IMR-90 (cell line): ENCODE data around the gene SNRPD2.

ENCODE experiments used
- CHD1 ChIP-seq: IDR thresholded peaks from 2 replicates; pipeline ENCODE4 v1.6.1; 2012; ENCODE audit warnings: low read depth, low read length, improper control_type of control experiment
- MAFK ChIP-seq: IDR thresholded peaks from 2 replicates; pipeline ENCODE4 v1.6.1; 2012; ENCODE audit warnings: low read depth, low read length, improper control_type of control experiment
- MAZ ChIP-seq: IDR thresholded peaks from 2 replicates; pipeline ENCODE4 v1.6.1; 2012; ENCODE audit warnings: low read depth, mild to moderate bottlenecking, low read length, improper control_type of control experiment, moderate library complexity, borderline replicate concordance
- MXI1 ChIP-seq: IDR thresholded peaks from 2 replicates; pipeline ENCODE4 v1.6.1; 2012; ENCODE audit warnings: low read depth, mild to moderate bottlenecking, low read length, moderate library complexity, borderline replicate concordance
- POLR2A ChIP-seq: IDR thresholded peaks from 2 replicates; pipeline ENCODE4 v1.6.1; 2012; ENCODE audit warnings: mild to moderate bottlenecking, low read depth, low read length
- SMC3 ChIP-seq: fragments of 150-350 bp; IDR thresholded peaks from 2 replicates; pipeline ENCODE4 v1.6.1; 2016; ENCODE audit warnings: low read depth, mild to moderate bottlenecking, antibody characterized with exemption, low read length, moderate library complexity
- TF ChIP-seq, protein P1 (sequence below): conservative IDR thresholded peaks from 2 replicates; pipeline ENCODE4 v1.5.1; 2012; ENCODE audit warnings: mild to moderate bottlenecking, low read depth, low read length, improper control_type of control experiment
- TF ChIP-seq, protein P2 (sequence below): fragments of 150-350 bp; IDR thresholded peaks from 2 replicates; pipeline ENCODE4 v1.6.1; 2017; ENCODE audit warnings: mild to moderate bottlenecking, antibody characterized with exemption, low read length, low read depth
- TF ChIP-seq, protein P3 (sequence below): fragments of 150-350 bp; IDR thresholded peaks from 2 replicates; pipeline ENCODE4 v1.6.1; 2016; ENCODE audit warnings: low read depth, mild to moderate bottlenecking, low read length, moderate library complexity, borderline replicate concordance

- TF ChIP-seq, protein P1, sequence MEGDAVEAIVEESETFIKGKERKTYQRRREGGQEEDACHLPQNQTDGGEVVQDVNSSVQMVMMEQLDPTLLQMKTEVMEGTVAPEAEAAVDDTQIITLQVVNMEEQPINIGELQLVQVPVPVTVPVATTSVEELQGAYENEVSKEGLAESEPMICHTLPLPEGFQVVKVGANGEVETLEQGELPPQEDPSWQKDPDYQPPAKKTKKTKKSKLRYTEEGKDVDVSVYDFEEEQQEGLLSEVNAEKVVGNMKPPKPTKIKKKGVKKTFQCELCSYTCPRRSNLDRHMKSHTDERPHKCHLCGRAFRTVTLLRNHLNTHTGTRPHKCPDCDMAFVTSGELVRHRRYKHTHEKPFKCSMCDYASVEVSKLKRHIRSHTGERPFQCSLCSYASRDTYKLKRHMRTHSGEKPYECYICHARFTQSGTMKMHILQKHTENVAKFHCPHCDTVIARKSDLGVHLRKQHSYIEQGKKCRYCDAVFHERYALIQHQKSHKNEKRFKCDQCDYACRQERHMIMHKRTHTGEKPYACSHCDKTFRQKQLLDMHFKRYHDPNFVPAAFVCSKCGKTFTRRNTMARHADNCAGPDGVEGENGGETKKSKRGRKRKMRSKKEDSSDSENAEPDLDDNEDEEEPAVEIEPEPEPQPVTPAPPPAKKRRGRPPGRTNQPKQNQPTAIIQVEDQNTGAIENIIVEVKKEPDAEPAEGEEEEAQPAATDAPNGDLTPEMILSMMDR, result no peak
- TF ChIP-seq POLR2A (no peak), CHD1 (no peak), MAFK (no peak), MAZ (no peak), MXI1 (no peak), SMC3 (no peak)
- TF ChIP-seq, protein P2, sequence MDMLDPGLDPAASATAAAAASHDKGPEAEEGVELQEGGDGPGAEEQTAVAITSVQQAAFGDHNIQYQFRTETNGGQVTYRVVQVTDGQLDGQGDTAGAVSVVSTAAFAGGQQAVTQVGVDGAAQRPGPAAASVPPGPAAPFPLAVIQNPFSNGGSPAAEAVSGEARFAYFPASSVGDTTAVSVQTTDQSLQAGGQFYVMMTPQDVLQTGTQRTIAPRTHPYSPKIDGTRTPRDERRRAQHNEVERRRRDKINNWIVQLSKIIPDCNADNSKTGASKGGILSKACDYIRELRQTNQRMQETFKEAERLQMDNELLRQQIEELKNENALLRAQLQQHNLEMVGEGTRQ, result no peak
- TF ChIP-seq, protein P3, sequence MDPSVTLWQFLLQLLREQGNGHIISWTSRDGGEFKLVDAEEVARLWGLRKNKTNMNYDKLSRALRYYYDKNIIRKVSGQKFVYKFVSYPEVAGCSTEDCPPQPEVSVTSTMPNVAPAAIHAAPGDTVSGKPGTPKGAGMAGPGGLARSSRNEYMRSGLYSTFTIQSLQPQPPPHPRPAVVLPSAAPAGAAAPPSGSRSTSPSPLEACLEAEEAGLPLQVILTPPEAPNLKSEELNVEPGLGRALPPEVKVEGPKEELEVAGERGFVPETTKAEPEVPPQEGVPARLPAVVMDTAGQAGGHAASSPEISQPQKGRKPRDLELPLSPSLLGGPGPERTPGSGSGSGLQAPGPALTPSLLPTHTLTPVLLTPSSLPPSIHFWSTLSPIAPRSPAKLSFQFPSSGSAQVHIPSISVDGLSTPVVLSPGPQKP, result no peak
Measured at GRCh38 chr19:45682908-45683307, 8.8 kb downstream of the SNRPD2 start.
